Heart left ventricle (tissue), 13 donors: Measurements from ENCODE around the gene TRAPPC14.

Experiments
- POLR2A ChIP-seq, 2 donors: fragments of 450-650 bp; IDR thresholded peaks; one replicate each; pipeline ENCODE4 v1.6.1; 2017; ENCODE audit warnings: antibody characterized with exemption in 2 of 2, mild to moderate bottlenecking in 2 of 2, moderate library complexity in 2 of 2
- TF ChIP-seq, protein P1 (sequence below), 12 donors: fragments of 200-600 bp; sonication (generic) in 4 of 12; IDR thresholded peaks; one replicate each; pipeline versions ENCODE4 v1.5.0 to v1.8.0; 2018 to 2022; ENCODE audit warnings: antibody characterized with exemption in 12 of 12, mild to moderate bottlenecking in 5 of 12
- donor health status: ischemic (EF 13 %, LVEDD 7.1; RV severe dilation, severe dysfunction).
- donor health status: DM: no; HTN: yes; CAD: no.
- donor health status: DM: no; HTN: no; CAD: no.
- donor health status: ischemic (EF 25% LVEDD 6.9; RV normal size, moderate dysfunction).
- donor health status: ischemic (EF 25% LVEDD 5.7; RV mildly dilated, moderate dysfunction).
- donor health status: ischemic (EF 35%, LVEDD 5.7; RV mildly dilated, moderate dysfunction).
- donor health status: nonischemic (EF 11% LVEDD 7.7; RV severe dilation, severe dysfunction).
- donor health status: DM: yes; HTN: yes; CAD: no.
- donor health status: PGD.
- donor health status: ischemic (EF 29% LVEDD 5.4; RV normal size, mild dysfunction).
- donor health status: nonischemic (EF 23%, LVEDD 6.1; RV moderate dilation, normal function).

DNA sequence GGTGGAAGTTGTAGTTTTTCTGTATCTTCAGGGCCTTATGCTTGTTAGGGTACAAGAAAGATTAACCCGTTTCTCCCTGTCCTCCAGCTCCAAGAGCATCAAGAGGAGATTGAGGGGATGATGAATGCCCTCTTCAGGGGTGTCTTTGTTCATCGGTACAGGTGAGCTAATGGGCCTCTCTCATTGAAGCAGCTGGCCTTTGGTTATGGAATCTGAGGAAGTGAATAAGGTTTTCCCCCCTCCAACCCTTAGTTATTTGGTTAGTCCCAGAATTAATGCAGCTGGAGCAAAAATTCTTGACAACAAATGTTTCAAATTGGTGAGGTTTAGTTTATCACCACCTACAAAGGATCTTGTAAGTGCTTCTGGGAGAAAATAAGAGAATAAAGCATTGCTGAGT is 36.7 kb upstream of the TRAPPC14 start:
- TF ChIP-seq, protein P1, sequence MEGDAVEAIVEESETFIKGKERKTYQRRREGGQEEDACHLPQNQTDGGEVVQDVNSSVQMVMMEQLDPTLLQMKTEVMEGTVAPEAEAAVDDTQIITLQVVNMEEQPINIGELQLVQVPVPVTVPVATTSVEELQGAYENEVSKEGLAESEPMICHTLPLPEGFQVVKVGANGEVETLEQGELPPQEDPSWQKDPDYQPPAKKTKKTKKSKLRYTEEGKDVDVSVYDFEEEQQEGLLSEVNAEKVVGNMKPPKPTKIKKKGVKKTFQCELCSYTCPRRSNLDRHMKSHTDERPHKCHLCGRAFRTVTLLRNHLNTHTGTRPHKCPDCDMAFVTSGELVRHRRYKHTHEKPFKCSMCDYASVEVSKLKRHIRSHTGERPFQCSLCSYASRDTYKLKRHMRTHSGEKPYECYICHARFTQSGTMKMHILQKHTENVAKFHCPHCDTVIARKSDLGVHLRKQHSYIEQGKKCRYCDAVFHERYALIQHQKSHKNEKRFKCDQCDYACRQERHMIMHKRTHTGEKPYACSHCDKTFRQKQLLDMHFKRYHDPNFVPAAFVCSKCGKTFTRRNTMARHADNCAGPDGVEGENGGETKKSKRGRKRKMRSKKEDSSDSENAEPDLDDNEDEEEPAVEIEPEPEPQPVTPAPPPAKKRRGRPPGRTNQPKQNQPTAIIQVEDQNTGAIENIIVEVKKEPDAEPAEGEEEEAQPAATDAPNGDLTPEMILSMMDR (IDR thresholded peaks at IDR 0.05): no peak
- no peak for TF ChIP-seq POLR2A (IDR thresholded peaks at IDR 0.05)
